HG02938 (cell line): ENCODE data around the gene FKBP14.

Experiments used
- ATAC-seq: cut with Tn5 transposase; IDR thresholded peaks from one replicate; pipeline ENCODE4 v1.9.1; 2021; ENCODE audit warnings: mild to moderate bottlenecking, moderate library complexity; ENCODE audit not compliant: unreplicated experiment

FKBP14 gene

GRCh38 chr7:29991937-29992336 lies 34.6 kb downstream of the FKBP14 start:
- ATAC-seq: no peak

GRCh38 chr7:29990931-29991330 lies 35.6 kb downstream of the FKBP14 start:
- no peak for ATAC-seq

GRCh38 chr7:29989257-29989995 lies 37.1 kb downstream of the FKBP14 start, which contains the start of gene SCRN1:
TSS of gene SCRN1 (minus strand) at chr7:29989801. CDS start at chr7:29969067, 20,734 bp downstream.
- ATAC-seq: peak; percentile 27

- ATAC-seq: peak; percentile 40
These were observed 37.9 kb downstream of the FKBP14 start for GRCh38 chr7:29988424-29989256.

GRCh38 chr7:29987811-29988317 lies 38.6 kb downstream of the FKBP14 start:
- ATAC-seq: no peak

- ATAC-seq: no peak
These were observed 39.4 kb downstream of the FKBP14 start for GRCh38 chr7:29987083-29987482.

- ATAC-seq: no peak
These were observed 46.4 kb downstream of the FKBP14 start for GRCh38 chr7:29980151-29980550.

GRCh38 chr7:29977886-29978651 lies 48.4 kb downstream of the FKBP14 start:
- no peak for ATAC-seq

GRCh38 chr7:29976673-29977415 lies 49.7 kb downstream of the FKBP14 start:
- no peak for ATAC-seq

GRCh38 chr7:29976266-29976665 lies 50.2 kb downstream of the FKBP14 start:
- ATAC-seq: no peak

- no peak for ATAC-seq
These were observed 50.9 kb downstream of the FKBP14 start for GRCh38 chr7:29975561-29975960.

GRCh38 chr7:29974286-29974685 lies 52.2 kb downstream of the FKBP14 start:
- ATAC-seq: no peak

GRCh38 chr7:29972315-29972669 lies 54.2 kb downstream of the FKBP14 start:
- no peak for ATAC-seq

GRCh38 chr7:29971566-29972314 lies 54.8 kb downstream of the FKBP14 start:
- ATAC-seq: no peak

- ATAC-seq: no peak
These were observed 56.3 kb downstream of the FKBP14 start for GRCh38 chr7:29970158-29970557.

GRCh38 chr7:29969738-29970137 lies 56.8 kb downstream of the FKBP14 start:
- ATAC-seq: no peak

- ATAC-seq: no peak
These were observed 57.7 kb downstream of the FKBP14 start for GRCh38 chr7:29968683-29969395.

- ATAC-seq: no peak
These were observed 61.5 kb downstream of the FKBP14 start for GRCh38 chr7:29965030-29965429.

- ATAC-seq: no peak
These were observed 64.5 kb downstream of the FKBP14 start for GRCh38 chr7:29962035-29962434.
